Osteocyte (in vitro differentiated cells): ENCODE measurements around the gene WDR18. TPM values are rescaled to one million over a fixed set of nuclear protein-coding genes. Genes with fewer than 3 reads are reported as not detected.

Experiments
- DNase-seq: peaks from one replicate; pipeline ENCODE4 v3.0.0; 2021; ENCODE audit warnings: mixed read lengths; ENCODE audit not compliant: unreplicated experiment; ENCODE audit errors: extremely low spot score
- H3K27ac Mint-ChIP-seq: one replicate; pipeline ENCODE4 v1.8.0; 2021; ENCODE audit warnings: mild to moderate bottlenecking, mixed read lengths; ENCODE audit not compliant: unreplicated experiment
- H3K27me3 Mint-ChIP-seq: one replicate; pipeline ENCODE4 v1.8.0; 2021; ENCODE audit warnings: mixed read lengths; ENCODE audit not compliant: unreplicated experiment
- H3K36me3 Mint-ChIP-seq: one replicate; pipeline ENCODE4 v1.8.0; 2021; ENCODE audit warnings: mixed read lengths; ENCODE audit not compliant: unreplicated experiment
- H3K4me1 Mint-ChIP-seq: one replicate; pipeline ENCODE4 v1.8.0; 2021; ENCODE audit warnings: mixed read lengths; ENCODE audit not compliant: unreplicated experiment
- H3K4me3 Mint-ChIP-seq: one replicate; pipeline ENCODE4 v1.8.0; 2021; ENCODE audit warnings: mild to moderate bottlenecking, moderate library complexity, mixed read lengths; ENCODE audit not compliant: unreplicated experiment
- H3K9me3 Mint-ChIP-seq: one replicate; pipeline ENCODE4 v1.8.0; 2021; ENCODE audit warnings: mixed read lengths; ENCODE audit not compliant: unreplicated experiment
- CTCF ChIP-seq: fragments of 200-600 bp; sonication (generic); IDR thresholded peaks from 2 replicates; pipeline ENCODE4 v1.5.0; 2021; ENCODE audit warnings: antibody characterized with exemption, mild to moderate bottlenecking, moderate library complexity
- total RNA-seq: library from RNA; stranded (reverse); gene quantifications from 2 replicates; pipeline ENCODE4 v1.2.1, GENCODE V29; 2021

Gene WDR18
- total RNA-seq, 1 donor from 2014 or later: 61.2 TPM

DNA sequence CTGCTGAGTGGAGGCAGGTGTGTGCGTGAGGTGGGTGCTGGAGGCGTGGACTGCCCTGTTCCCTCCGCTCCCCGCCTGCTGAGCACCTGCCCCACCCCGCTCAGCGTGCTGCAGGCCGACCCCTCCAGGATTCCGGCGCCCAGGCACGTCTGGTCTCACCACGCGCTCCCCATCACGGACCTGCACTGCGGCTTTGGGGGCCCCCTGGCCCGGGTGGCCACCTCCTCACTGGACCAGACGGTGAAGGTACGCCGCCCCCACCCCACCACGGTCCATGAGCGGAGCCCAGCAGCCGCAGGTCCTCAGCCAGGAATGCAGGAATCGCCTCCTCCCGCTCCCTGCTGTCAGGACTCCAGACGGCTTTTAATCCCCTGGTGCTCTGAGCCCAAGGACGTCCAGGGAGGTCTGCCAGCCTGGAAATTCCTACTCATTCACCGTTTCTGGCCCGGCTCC is 6.0 kb downstream of the WDR18 start:
- TF ChIP-seq CTCF: no peak
- peaks cover 19% of the 10 kb centered on the region for H3K36me3 Mint-ChIP-seq
- DNase-seq: no peak
- no peak overlapping the region for H3K4me3 Mint-ChIP-seq
- no peaks in the 10 kb centered on the region for H3K9me3 Mint-ChIP-seq
- H3K27me3 Mint-ChIP-seq: no peaks in the 10 kb centered on the region
- H3K4me1 Mint-ChIP-seq: peaks cover 9% of the 10 kb centered on the region
- H3K27ac Mint-ChIP-seq: no peak overlapping the region

DNA sequence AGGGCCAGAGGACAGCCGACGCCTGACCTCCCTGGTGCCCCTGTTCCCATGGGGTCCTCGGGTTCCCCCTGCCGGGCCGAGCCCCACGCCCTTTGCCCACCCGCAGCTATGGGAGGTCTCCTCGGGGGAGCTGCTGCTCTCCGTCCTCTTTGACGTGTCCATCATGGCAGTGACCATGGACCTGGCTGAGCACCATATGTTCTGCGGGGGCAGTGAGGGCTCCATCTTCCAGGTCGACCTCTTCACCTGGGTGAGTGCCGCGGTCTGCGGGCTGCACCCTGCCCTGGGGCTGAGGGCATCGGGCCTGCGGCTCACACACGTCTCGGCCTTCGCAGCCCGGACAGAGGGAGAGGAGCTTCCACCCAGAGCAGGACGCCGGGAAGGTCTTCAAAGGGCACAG is 6.6 kb downstream of the WDR18 start:
- DNase-seq: no peak
- Mint-ChIP-seq H3K4me1 (peaks cover 4% of the 10 kb centered on the region), H3K27ac (no peak overlapping the region), H3K36me3 (peaks cover 18% of the 10 kb centered on the region), H3K9me3 (no peaks in the 10 kb centered on the region), H3K4me3 (no peak overlapping the region), H3K27me3 (no peaks in the 10 kb centered on the region)
- TF ChIP-seq CTCF: no peak

DNA sequence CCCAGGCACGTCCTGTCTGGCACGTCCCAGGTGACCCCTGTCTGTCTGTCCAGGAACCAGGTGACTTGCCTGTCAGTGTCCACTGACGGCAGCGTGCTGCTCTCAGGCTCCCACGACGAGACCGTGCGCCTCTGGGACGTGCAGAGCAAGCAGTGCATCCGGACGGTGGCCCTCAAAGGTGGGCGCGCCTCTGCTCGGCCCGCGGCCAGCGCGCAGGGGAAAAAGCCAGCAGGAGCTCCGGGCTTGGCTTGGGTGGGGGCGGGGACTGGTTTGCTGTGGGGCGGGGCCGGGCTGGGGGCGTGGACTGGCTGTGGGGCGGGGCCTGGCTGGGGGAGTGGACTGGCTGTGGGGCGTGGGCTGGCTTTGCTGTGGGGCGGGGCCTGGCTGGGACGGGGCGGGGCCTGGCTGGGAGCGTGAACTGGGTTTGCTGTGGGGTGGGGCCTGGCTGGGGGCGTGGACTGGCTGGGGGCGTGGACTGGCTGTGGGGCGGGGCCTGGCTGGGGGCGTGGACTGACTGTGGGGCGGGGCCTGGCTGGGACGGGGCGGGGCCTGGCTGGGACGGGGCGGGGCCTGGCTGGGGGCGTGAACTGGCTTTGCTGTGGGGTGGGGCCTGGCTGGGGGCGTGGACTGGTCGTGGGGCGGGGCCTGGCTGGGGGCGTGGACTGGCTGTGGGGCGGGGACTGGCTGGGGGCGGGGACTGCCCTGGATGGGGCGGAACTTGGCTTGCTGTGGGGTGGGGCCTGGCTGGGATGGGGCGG is 7.2 kb downstream of the WDR18 start:
- no peak overlapping the region for H3K4me3 Mint-ChIP-seq
- no peak for TF ChIP-seq CTCF
- H3K4me1 Mint-ChIP-seq: peaks cover 4% of the 10 kb centered on the region
- H3K9me3 Mint-ChIP-seq: no peaks in the 10 kb centered on the region
- H3K36me3 Mint-ChIP-seq: peaks cover 15% of the 10 kb centered on the region
- peaks cover under 1% of the 10 kb centered on the region for H3K27me3 Mint-ChIP-seq
- no peak for DNase-seq
- H3K27ac Mint-ChIP-seq: no peak overlapping the region

- no peak for DNase-seq
- H3K4me3 Mint-ChIP-seq: no peak overlapping the region
- H3K36me3 Mint-ChIP-seq: peaks cover 11% of the 10 kb centered on the region
- H3K27me3 Mint-ChIP-seq: peaks cover 5% of the 10 kb centered on the region
- no peak overlapping the region for H3K27ac Mint-ChIP-seq
- TF ChIP-seq CTCF: no peak
- H3K9me3 Mint-ChIP-seq: no peaks in the 10 kb centered on the region
- peaks cover 4% of the 10 kb centered on the region for H3K4me1 Mint-ChIP-seq
Measured at GRCh38 chr19:991932-992669, 8.0 kb downstream of the WDR18 start.

DNA sequence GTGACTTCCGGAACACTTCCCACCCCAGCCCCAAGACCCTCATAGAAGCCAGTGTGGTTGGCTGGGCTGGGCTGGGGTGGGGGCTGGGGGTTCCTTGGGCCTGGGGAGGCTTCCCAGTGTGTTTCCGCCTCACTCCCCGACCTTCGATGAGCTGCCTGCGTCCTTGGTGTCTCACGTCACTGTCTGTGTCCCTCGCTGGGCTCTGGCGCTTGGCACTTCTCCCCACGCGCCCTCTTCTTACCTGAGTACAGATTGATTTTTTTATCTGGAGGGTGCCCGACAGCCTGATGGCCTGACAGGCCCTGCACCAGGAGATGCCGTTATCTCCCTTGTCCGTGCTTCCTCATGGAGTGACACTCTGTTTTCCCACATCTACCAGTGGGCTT is 8.5 kb downstream of the WDR18 start:
- Mint-ChIP-seq H3K9me3 (no peaks in the 10 kb centered on the region), H3K27me3 (peaks cover 6% of the 10 kb centered on the region), H3K27ac (no peak overlapping the region), H3K4me3 (no peak overlapping the region), H3K4me1 (peaks cover 4% of the 10 kb centered on the region), H3K36me3 (peaks cover 11% of the 10 kb centered on the region)
- no peak for DNase-seq
- TF ChIP-seq CTCF: no peak
